Uterus (tissue), 2 donors: ENCODE measurements around the gene KMT2D.

ENCODE experiments used
- POLR2A ChIP-seq, 2 donors: fragments of 450-650 bp; IDR thresholded peaks; one replicate each; pipeline ENCODE4 v1.6.1; 2016; ENCODE audit warnings: antibody characterized with exemption in 2 of 2, mild to moderate bottlenecking in 1 of 2, moderate library complexity in 1 of 2
- TF ChIP-seq, protein P1 (sequence below), 4 experiments: fragments of 200-600 bp in 2 of 4; fragments of 450-650 bp in 2 of 4; sonication (generic) in 2 of 4; IDR thresholded peaks; one replicate each; pipeline ENCODE4 v1.5.1; 2016 to 2019; ENCODE audit warnings: antibody characterized with exemption in 4 of 4, mild to moderate bottlenecking in 2 of 4, moderate library complexity in 1 of 4

DNA sequence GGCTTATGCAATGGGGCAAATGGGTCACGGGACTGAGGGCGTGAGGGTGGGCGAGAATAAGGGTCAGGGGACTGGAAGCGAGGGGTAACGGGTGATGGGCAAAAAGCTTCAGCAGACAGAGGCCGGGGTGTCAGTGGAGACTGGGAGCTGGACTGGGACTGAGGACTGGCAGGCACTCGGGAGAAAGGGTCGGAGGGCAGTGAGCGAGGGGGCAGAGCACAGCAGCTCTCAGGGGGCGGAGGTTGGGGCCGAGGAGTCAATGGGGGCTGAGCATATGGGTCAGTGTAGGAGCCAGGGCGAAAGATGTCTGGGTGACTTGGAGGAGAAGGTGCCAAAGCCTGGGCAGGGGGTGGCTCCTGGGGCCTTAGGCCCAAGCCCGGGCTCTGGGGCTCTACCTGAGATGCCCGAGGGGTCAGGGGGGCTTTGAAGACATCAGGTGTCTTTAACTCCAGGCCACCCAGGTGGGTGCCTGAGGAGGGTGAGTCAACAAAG is 20.2 kb downstream of the KMT2D start:
- TF ChIP-seq, protein P1, sequence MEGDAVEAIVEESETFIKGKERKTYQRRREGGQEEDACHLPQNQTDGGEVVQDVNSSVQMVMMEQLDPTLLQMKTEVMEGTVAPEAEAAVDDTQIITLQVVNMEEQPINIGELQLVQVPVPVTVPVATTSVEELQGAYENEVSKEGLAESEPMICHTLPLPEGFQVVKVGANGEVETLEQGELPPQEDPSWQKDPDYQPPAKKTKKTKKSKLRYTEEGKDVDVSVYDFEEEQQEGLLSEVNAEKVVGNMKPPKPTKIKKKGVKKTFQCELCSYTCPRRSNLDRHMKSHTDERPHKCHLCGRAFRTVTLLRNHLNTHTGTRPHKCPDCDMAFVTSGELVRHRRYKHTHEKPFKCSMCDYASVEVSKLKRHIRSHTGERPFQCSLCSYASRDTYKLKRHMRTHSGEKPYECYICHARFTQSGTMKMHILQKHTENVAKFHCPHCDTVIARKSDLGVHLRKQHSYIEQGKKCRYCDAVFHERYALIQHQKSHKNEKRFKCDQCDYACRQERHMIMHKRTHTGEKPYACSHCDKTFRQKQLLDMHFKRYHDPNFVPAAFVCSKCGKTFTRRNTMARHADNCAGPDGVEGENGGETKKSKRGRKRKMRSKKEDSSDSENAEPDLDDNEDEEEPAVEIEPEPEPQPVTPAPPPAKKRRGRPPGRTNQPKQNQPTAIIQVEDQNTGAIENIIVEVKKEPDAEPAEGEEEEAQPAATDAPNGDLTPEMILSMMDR (IDR thresholded peaks at IDR 0.05) = no peak
- TF ChIP-seq POLR2A (IDR thresholded peaks at IDR 0.05) = no peak
